PC-9 (cell line): ENCODE measurements around the gene OSBPL6.

Experiments
- CTCF ChIP-seq: fragments of 200-600 bp; sonication (generic); conservative IDR thresholded peaks from 2 replicates; pipeline ENCODE4 v1.6.1; 2017; ENCODE audit warnings: mixed run types, antibody characterized with exemption, mild to moderate bottlenecking, moderate library complexity
- EZH2 ChIP-seq: fragments of 200-600 bp; sonication (generic); IDR thresholded peaks from 2 replicates; pipeline ENCODE4 v1.8.0; 2017; ENCODE audit warnings: antibody characterized with exemption, low read depth

- no peak for TF ChIP-seq CTCF
- no peak for TF ChIP-seq EZH2
Observed at GRCh38 chr2:178268435-178268834, 74.1 kb downstream of the OSBPL6 start.
